Endothelial cell of umbilical vein (primary cell): ENCODE measurements around the gene CRKL. TPM values are rescaled to one million over a fixed set of nuclear protein-coding genes. Genes with fewer than 3 reads are reported as not detected.

Experiments
- BruUV-seq: library from RNA; stranded (reverse); fragments of 400-500 nt; replicated peaks from 2 replicates; lab custom pipeline; 2021; lab: Mats Ljungman, UMichigan
- CTCF ChIA-PET: fragments of 300-600, 350-600 bp; sonication (Branson Sonifier 250); formaldehyde crosslinking; loops from one replicate; lab custom pipeline; 2021; ENCODE audit warnings: antibody characterized with exemption, inconsistent platforms; lab: Charles Lee
- POLR2A ChIA-PET: fragments of 300-600, 350-600 bp; sonication (Branson Sonifier 250); formaldehyde crosslinking; loops from one replicate; lab custom pipeline; 2021; ENCODE audit warnings: antibody characterized with exemption, inconsistent platforms; lab: Charles Lee
- DNase-seq: peaks from one replicate; pipeline ENCODE4 v3.0.0-alpha.2; 2011; ENCODE audit warnings: low read depth, low spot score
- FAIRE-seq: peaks from 2 replicates; lab custom pipeline; 2011; peaks lifted over from hg19 to GRCh38; lab: Jason Lieb, UNC
- H2AFZ ChIP-seq: 2 replicates; pipeline ENCODE4 v1.6.0; 2012; ENCODE audit warnings: low read depth, low read length, control low read depth, inconsistent platforms
- H3K27ac ChIP-seq: 2 replicates; pipeline ENCODE4 v1.5.1; 2011; ENCODE audit warnings: low read depth, mild to moderate bottlenecking, control low read depth, low read length, moderate library complexity; ENCODE audit not compliant: insufficient read depth
- H3K27me3 ChIP-seq, 2 experiments: 2 replicates each; pipeline versions ENCODE4 v1.6.0 to v1.6.1; 2011; ENCODE audit warnings: low read length in 2 of 2, mixed read lengths in 1 of 2; ENCODE audit not compliant: control insufficient read depth in 2 of 2, insufficient read depth in 2 of 2
- H3K36me3 ChIP-seq, 2 experiments: 2 replicates in 1 of 2; 3 replicates in 1 of 2; pipeline ENCODE4 v1.5.1; 2011; ENCODE audit warnings: low read length in 2 of 2, mild to moderate bottlenecking in 1 of 2, moderate library complexity in 1 of 2; ENCODE audit not compliant: control insufficient read depth in 2 of 2, insufficient read depth in 2 of 2; ENCODE audit errors: extremely low read depth in 1 of 2
- H3K4me1 ChIP-seq: 3 replicates; pipeline ENCODE4 v1.5.1; 2011; ENCODE audit warnings: mild to moderate bottlenecking, low read length; ENCODE audit not compliant: control insufficient read depth, insufficient read depth; ENCODE audit errors: extremely low read depth
- H3K4me2 ChIP-seq: 2 replicates; pipeline ENCODE4 v1.6.1; 2011; ENCODE audit warnings: low read length, control low read depth, mixed read lengths; ENCODE audit not compliant: insufficient read depth
- H3K4me3 ChIP-seq, 3 experiments: fragments of 200-600 bp in 1 of 3; sonication (generic), shearing (Covaris generic) in 1 of 3; replicated peaks in 1 of 3; 2 replicates each; pipeline ENCODE4 v1.5.1; 2011 to 2016; ENCODE audit warnings: control low read depth in 3 of 3, low read length in 3 of 3, mild to moderate bottlenecking in 2 of 3, inconsistent platforms in 1 of 3, low read depth in 1 of 3, moderate library complexity in 1 of 3; ENCODE audit not compliant: insufficient read depth in 1 of 3
- H3K79me2 ChIP-seq: 2 replicates; pipeline ENCODE4 v1.6.0; 2012; ENCODE audit warnings: low read length, inconsistent platforms; ENCODE audit not compliant: control insufficient read depth, insufficient read depth
- H3K9ac ChIP-seq: replicated peaks from 2 replicates; pipeline ENCODE3; 2011; ENCODE audit warnings: low read length, control low read depth; ENCODE audit not compliant: insufficient read depth; ENCODE audit errors: extremely low read depth
- H3K9me1 ChIP-seq: replicated peaks from 3 replicates; pipeline ENCODE4 v1.6.0; 2011; ENCODE audit warnings: mild to moderate bottlenecking, low read length; ENCODE audit not compliant: control insufficient read depth, insufficient read depth; ENCODE audit errors: extremely low read depth
- H3K9me3 ChIP-seq: replicated peaks from 2 replicates; pipeline ENCODE4 v1.5.1; 2012; ENCODE audit warnings: low read length, inconsistent platforms; ENCODE audit not compliant: control insufficient read depth, insufficient read depth
- H4K20me1 ChIP-seq: replicated peaks from 2 replicates; pipeline ENCODE3; 2011; ENCODE audit warnings: mild to moderate bottlenecking, low read length; ENCODE audit not compliant: control insufficient read depth, insufficient read depth; ENCODE audit errors: extremely low read depth
- EZH2 ChIP-seq: IDR thresholded peaks from 2 replicates; pipeline ENCODE4 v1.6.1; 2012; ENCODE audit warnings: borderline replicate concordance, low read depth, mild to moderate bottlenecking, moderate library complexity, low read length, inconsistent platforms; ENCODE audit not compliant: severe bottlenecking
- FOS ChIP-seq: IDR thresholded peaks from 2 replicates; pipeline ENCODE4 v1.6.1; 2011; ENCODE audit warnings: mild to moderate bottlenecking, low read length, moderate library complexity, borderline replicate concordance; ENCODE audit not compliant: insufficient read depth
- GATA2 ChIP-seq: IDR thresholded peaks from 2 replicates; pipeline ENCODE4 v1.7.0; 2011; ENCODE audit warnings: low read depth, mild to moderate bottlenecking, moderate library complexity, mixed read lengths, low read length; ENCODE audit not compliant: insufficient read length, insufficient read depth
- JUN ChIP-seq: IDR thresholded peaks from 2 replicates; pipeline ENCODE4 v1.6.1; 2011; ENCODE audit warnings: borderline replicate concordance, low read depth; ENCODE audit not compliant: insufficient read length, insufficient read depth
- MYC ChIP-seq: IDR thresholded peaks from one replicate; pipeline ENCODE4 v1.6.1; 2011; ENCODE audit warnings: mild to moderate bottlenecking, low read depth, low read length
- POLR2A ChIP-seq: IDR thresholded peaks from 2 replicates; pipeline ENCODE4 v1.6.1; 2012; ENCODE audit warnings: low read depth, mild to moderate bottlenecking, control low read depth, low read length
- POLR2AphosphoS5 ChIP-seq: IDR thresholded peaks from 2 replicates; pipeline ENCODE4 v1.6.1; 2012; ENCODE audit warnings: low read depth, mild to moderate bottlenecking, control low read depth, low read length, moderate library complexity; ENCODE audit not compliant: insufficient read depth
- dilution Hi-C: fragments of 300-500 bp; cut with MboI; formaldehyde crosslinking; loops from one replicate; pipeline ENCODE4 v1.15.0; 2019; ENCODE audit warnings: low sequenced_read_pairs; ENCODE audit not compliant: extremely low pct_ligation_motif_present
- intact Hi-C: fragments of 100-400 bp; cut with micrococcal nuclease; formaldehyde crosslinking; loops from one replicate; pipeline ENCODE4 v1.10.0; 2022
- polyA plus RNA-seq, 4 experiments: library from polyadenylated mRNA; depleted of rRNA in 3 of 4; stranded (reverse) in 3 of 4; unstranded in 1 of 4; fragments of >200 nt; gene quantifications; 2 replicates each; pipeline versions ENCODE4 v1.2.1 to v1.2.3, GENCODE V29; 2011 to 2012; ENCODE audit warnings: missing spikeins in 1 of 4
- total RNA-seq: library from RNA; stranded (reverse); gene quantifications from 2 replicates; pipeline ENCODE4 v1.2.3, GENCODE V29; 2021
- TF ChIP-seq, protein P1 (sequence below): IDR thresholded peaks from 2 replicates; pipeline ENCODE4 v1.6.1; 2011; ENCODE audit not compliant: insufficient read depth, insufficient read length
- TF ChIP-seq, protein P2 (sequence below), 2 donors: IDR thresholded peaks; 1 replicate in 1 of 2; 2 replicates in 1 of 2; pipeline ENCODE4 v1.5.1; 2011; ENCODE audit warnings: low read length in 2 of 2, mild to moderate bottlenecking in 2 of 2, moderate library complexity in 2 of 2, control low read depth in 1 of 2, inconsistent platforms in 1 of 2, low read depth in 1 of 2; ENCODE audit not compliant: insufficient read depth in 1 of 2; ENCODE audit errors: extremely low read depth in 1 of 2

The CRKL gene
- total and polyA plus RNA-seq, 2 donors (not counting 3 experiments of a cell fraction or from before 2014, with no cell fraction given) = 18.0 to 50.6 TPM

- no peaks in the 10 kb centered on the region for H3K9me3 ChIP-seq
- no peak overlapping the region for H3K4me3 ChIP-seq
- FAIRE-seq = no peak
- POLR2A ChIA-PET = no interaction called here
- H3K9me1 ChIP-seq = no peaks in the 10 kb centered on the region
- BruUV-seq = no TSS peak
- H3K9ac ChIP-seq = no peak overlapping the region
- H2AFZ ChIP-seq = no peak overlapping the region
- dilution Hi-C loops (no loop called here), intact Hi-C loops (no loop called here)
- DNase-seq = no peak
- no peak overlapping the region for H3K4me2 ChIP-seq
- no peak overlapping the region for H3K27ac ChIP-seq
- CTCF ChIA-PET = interaction anchor here (1.0 to 1.3 kb wide), 3 partner anchors 8 to 68 kb away, joined by 3 read pairs; no protein-coding TSS in a partner anchor
- peaks cover 0 to 5% of the 10 kb centered on the region in 2 experiments for H3K27me3 ChIP-seq
- peaks cover 3% of the 10 kb centered on the region for H4K20me1 ChIP-seq
- peaks cover 10% of the 10 kb centered on the region for H3K4me1 ChIP-seq
- peaks cover 34% of the 10 kb centered on the region for H3K79me2 ChIP-seq
- no peak for TF ChIP-seq EZH2
- TF ChIP-seq, protein P1, sequence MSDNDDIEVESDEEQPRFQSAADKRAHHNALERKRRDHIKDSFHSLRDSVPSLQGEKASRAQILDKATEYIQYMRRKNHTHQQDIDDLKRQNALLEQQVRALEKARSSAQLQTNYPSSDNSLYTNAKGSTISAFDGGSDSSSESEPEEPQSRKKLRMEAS = no peak
- H3K36me3 ChIP-seq = peaks cover 18 to 26% of the 10 kb centered on the region in 2 experiments
Measured at GRCh38 chr22:20953342-20953608, 36.1 kb downstream of the CRKL start.

- dilution Hi-C loops (no loop called here), intact Hi-C loops (no loop called here)
- no peak for DNase-seq
- Histone ChIP-seq H3K9me3 (no peaks in the 10 kb centered on the region), H3K4me1 (peaks cover 10% of the 10 kb centered on the region), H3K4me3 (no peak overlapping the region), H4K20me1 (no peaks in the 10 kb centered on the region), H3K79me2 (peaks cover 28% of the 10 kb centered on the region), H3K9me1 (no peaks in the 10 kb centered on the region), H2AFZ (no peak overlapping the region), H3K9ac (no peak overlapping the region), H3K36me3 (peaks cover 18 to 26% of the 10 kb centered on the region in 2 experiments), H3K27me3 (peaks cover 0 to 5% of the 10 kb centered on the region in 2 experiments), H3K27ac (no peak overlapping the region), H3K4me2 (no peak overlapping the region)
- FAIRE-seq = no peak
- CTCF ChIA-PET = interaction anchor here (1.0 to 1.5 kb wide), 5 partner anchors 8 to 68 kb away, joined by 3 to 4 read pairs (median 3); no protein-coding TSS in a partner anchor
- no TSS peak for BruUV-seq
- TF ChIP-seq GATA2 (no peak), POLR2AphosphoS5 (no peak), MYC (no peak), POLR2A (no peak), JUN (no peak), EZH2 (no peak), FOS (no peak)
- TF ChIP-seq, protein P2, sequence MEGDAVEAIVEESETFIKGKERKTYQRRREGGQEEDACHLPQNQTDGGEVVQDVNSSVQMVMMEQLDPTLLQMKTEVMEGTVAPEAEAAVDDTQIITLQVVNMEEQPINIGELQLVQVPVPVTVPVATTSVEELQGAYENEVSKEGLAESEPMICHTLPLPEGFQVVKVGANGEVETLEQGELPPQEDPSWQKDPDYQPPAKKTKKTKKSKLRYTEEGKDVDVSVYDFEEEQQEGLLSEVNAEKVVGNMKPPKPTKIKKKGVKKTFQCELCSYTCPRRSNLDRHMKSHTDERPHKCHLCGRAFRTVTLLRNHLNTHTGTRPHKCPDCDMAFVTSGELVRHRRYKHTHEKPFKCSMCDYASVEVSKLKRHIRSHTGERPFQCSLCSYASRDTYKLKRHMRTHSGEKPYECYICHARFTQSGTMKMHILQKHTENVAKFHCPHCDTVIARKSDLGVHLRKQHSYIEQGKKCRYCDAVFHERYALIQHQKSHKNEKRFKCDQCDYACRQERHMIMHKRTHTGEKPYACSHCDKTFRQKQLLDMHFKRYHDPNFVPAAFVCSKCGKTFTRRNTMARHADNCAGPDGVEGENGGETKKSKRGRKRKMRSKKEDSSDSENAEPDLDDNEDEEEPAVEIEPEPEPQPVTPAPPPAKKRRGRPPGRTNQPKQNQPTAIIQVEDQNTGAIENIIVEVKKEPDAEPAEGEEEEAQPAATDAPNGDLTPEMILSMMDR (IDR thresholded peaks at IDR 0.05; ENCODE audit: extremely low read depth in 1 of 2, insufficient read depth in 1 of 2, low read depth in 1 of 2, low read length in 2 of 2) = no peak
- TF ChIP-seq, protein P1 = no peak
- POLR2A ChIA-PET = no interaction called here
Measured at GRCh38 chr22:20953668-20954500, 36.7 kb downstream of the CRKL start.
